SK-N-SH (cell line): Measurements from ENCODE around the gene RNF187. TPM values are rescaled to one million over a fixed set of nuclear protein-coding genes. Genes with fewer than 3 reads are reported as not detected.

Source experiments
- CTCF ChIA-PET: fragments of 300-600, 350-600 bp; formaldehyde crosslinking; extraction: SDS; loops from one replicate; lab custom pipeline; 2021; lab: Yijun Ruan, JAX
- POLR2A ChIA-PET: fragments of 350-600 bp; sonication (Branson Sonifier 250); formaldehyde crosslinking; extraction: SDS; loops from one replicate; lab custom pipeline; 2020; ENCODE audit warnings: antibody characterized with exemption, inconsistent platforms; lab: Yijun Ruan, JAX
- DNase-seq: peaks from one replicate; pipeline ENCODE4 v3.0.0; 2012
- H2AFZ ChIP-seq: fragments of 200-600 bp; sonication (generic); 2 replicates; pipeline ENCODE4 v1.8.1; 2016; ENCODE audit warnings: antibody characterized with exemption, mild to moderate bottlenecking, low read depth
- H3F3A ChIP-seq: fragments of 200-600 bp; sonication (generic); replicated peaks from 2 replicates; pipeline ENCODE3; 2016; ENCODE audit warnings: antibody characterized with exemption, mild to moderate bottlenecking; ENCODE audit not compliant: insufficient read depth
- H3K27ac ChIP-seq, 2 experiments: fragments of 200-500 bp in 1 of 2; fragments of 200-600 bp in 1 of 2; sonication (Bioruptor generic) in 1 of 2; sonication (generic), shearing (Covaris generic) in 1 of 2; 2 replicates each; pipeline versions ENCODE4 v1.5.1 to v1.6.1; 2014 to 2016; ENCODE audit warnings: low read depth in 2 of 2, inconsistent platforms in 1 of 2, low read length in 1 of 2, mild to moderate bottlenecking in 1 of 2, mixed read lengths in 1 of 2
- H3K27me3 ChIP-seq: fragments of 200-600 bp; sonication (generic), shearing (Covaris generic); 2 replicates; pipeline ENCODE4 v1.6.1; 2016; ENCODE audit warnings: mixed run types; ENCODE audit not compliant: insufficient read depth
- H3K36me3 ChIP-seq, 2 experiments: fragments of 200-500 bp in 1 of 2; fragments of 200-600 bp in 1 of 2; sonication (Bioruptor generic) in 1 of 2; sonication (generic) in 1 of 2; replicated peaks in 1 of 2; 2 replicates each; pipeline versions ENCODE3 to v1.5.1; 2014 to 2016; ENCODE audit warnings: low read length in 1 of 2, mild to moderate bottlenecking in 1 of 2; ENCODE audit not compliant: insufficient read depth in 2 of 2, control insufficient read depth in 1 of 2
- H3K4me1 ChIP-seq, 2 experiments: fragments of 200-500 bp in 1 of 2; fragments of 200-600 bp in 1 of 2; sonication (Bioruptor generic) in 1 of 2; sonication (generic), shearing (Covaris generic) in 1 of 2; 2 replicates each; pipeline versions ENCODE4 v1.5.1 to v1.6.1; 2014 to 2016; ENCODE audit warnings: low read depth in 1 of 2, low read length in 1 of 2, mixed run types in 1 of 2; ENCODE audit not compliant: insufficient read depth in 2 of 2, control insufficient read depth in 1 of 2
- H3K4me2 ChIP-seq: fragments of 200-600 bp; sonication (generic), shearing (Covaris generic); 2 replicates; pipeline ENCODE4 v1.6.1; 2017; ENCODE audit warnings: mixed run types
- H3K4me3 ChIP-seq, 2 experiments: fragments of 200-500 bp in 1 of 2; fragments of 200-600 bp in 1 of 2; sonication (Bioruptor generic) in 1 of 2; sonication (generic), shearing (Covaris generic) in 1 of 2; 2 replicates each; pipeline versions ENCODE4 v1.5.1 to v1.8.1; 2014 to 2016; ENCODE audit warnings: low read depth in 2 of 2, inconsistent platforms in 1 of 2, low read length in 1 of 2, mild to moderate bottlenecking in 1 of 2, mixed read lengths in 1 of 2, moderate library complexity in 1 of 2
- H3K79me2 ChIP-seq: fragments of 200-600 bp; sonication (generic); 2 replicates; pipeline ENCODE4 v1.8.1; 2017; ENCODE audit warnings: mild to moderate bottlenecking; ENCODE audit not compliant: insufficient read depth
- H3K9ac ChIP-seq: fragments of 200-600 bp; sonication (generic); 2 replicates; pipeline ENCODE4 v1.6.1; 2017; ENCODE audit warnings: mixed run types
- H3K9me2 ChIP-seq: fragments of 200-600 bp; sonication (generic); 2 replicates; pipeline ENCODE4 v1.6.1; 2017; ENCODE audit warnings: mixed run types
- H3K9me3 ChIP-seq: fragments of 200-600 bp; sonication (generic); 2 replicates; pipeline ENCODE4 v1.6.1; 2017; ENCODE audit warnings: mixed run types, mild to moderate bottlenecking, moderate library complexity
- H4K20me1 ChIP-seq: fragments of 200-600 bp; sonication (generic); 2 replicates; pipeline ENCODE4 v1.6.1; 2017; ENCODE audit warnings: mild to moderate bottlenecking, mixed run types; ENCODE audit not compliant: insufficient read depth
- EP300 ChIP-seq, 2 experiments: IDR thresholded peaks; 2 replicates each; pipeline versions ENCODE4 v1.4.0 to v1.6.1; 2012; ENCODE audit warnings: borderline replicate concordance in 1 of 2, low read depth in 1 of 2, low read length in 1 of 2
- EZH2phosphoT487 ChIP-seq: fragments of 200-600 bp; sonication (generic); IDR thresholded peaks from 2 replicates; pipeline ENCODE4 v1.6.1; 2017; ENCODE audit warnings: low read depth, mixed run types, mild to moderate bottlenecking, antibody characterized with exemption, moderate library complexity, borderline replicate concordance
- FOXJ3 ChIP-seq: sonication (generic); formaldehyde crosslinking; IDR thresholded peaks from 2 replicates; pipeline ENCODE4 v1.5.1; 2020; ENCODE audit warnings: mild to moderate bottlenecking, missing genetic modification reagents
- FOXM1 ChIP-seq: IDR thresholded peaks from 2 replicates; pipeline ENCODE4 v1.4.0; 2012; ENCODE audit warnings: low read depth, mild to moderate bottlenecking
- GATA2 ChIP-seq: sonication (generic); formaldehyde crosslinking; IDR thresholded peaks from 2 replicates; pipeline ENCODE4 v1.5.0; 2020; ENCODE audit warnings: mild to moderate bottlenecking, missing genetic modification reagents
- JUND ChIP-seq: IDR thresholded peaks from 2 replicates; pipeline ENCODE4 v1.4.0; 2012
- MEF2A ChIP-seq: IDR thresholded peaks from 2 replicates; pipeline ENCODE4 v1.4.0; 2012; ENCODE audit warnings: low read depth, borderline replicate concordance
- RAD21 ChIP-seq: IDR thresholded peaks from 2 replicates; pipeline ENCODE4 v1.6.1; 2012; ENCODE audit warnings: mild to moderate bottlenecking, low read length
- TCF12 ChIP-seq: IDR thresholded peaks from 2 replicates; pipeline ENCODE4 v1.4.0; 2012
- TEAD4 ChIP-seq: IDR thresholded peaks from 2 replicates; pipeline ENCODE4 v1.4.0; 2012; ENCODE audit warnings: mild to moderate bottlenecking, borderline replicate concordance; ENCODE audit not compliant: insufficient read depth
- WGBS: methylation state at CpG from one replicate; pipeline ENCODE4 v1.1.6; 2017; ENCODE audit warnings: low lambda C conversion rate; 5-methylcytosine and 5-hydroxymethylcytosine counted together
- polyA plus RNA-seq, 3 experiments: library from polyadenylated mRNA; depleted of rRNA; stranded (reverse); fragments of >200 nt; gene quantifications; 2 replicates each; pipeline ENCODE4 v1.2.3, GENCODE V29; 2012
- TF ChIP-seq, protein P1 (sequence below): IDR thresholded peaks from 2 replicates; pipeline ENCODE4 v1.4.0; 2012; ENCODE audit warnings: low read depth, borderline replicate concordance
- TF ChIP-seq, protein P2 (sequence below): fragments of 150-350 bp; IDR thresholded peaks from 2 replicates; pipeline ENCODE4 v1.6.1; 2017; ENCODE audit warnings: antibody characterized with exemption, low read length, low read depth, borderline replicate concordance
- TF ChIP-seq, protein P3 (sequence below): fragments of 200-600 bp; sonication (generic); IDR thresholded peaks from 2 replicates; pipeline ENCODE4 v1.6.1; 2017; ENCODE audit warnings: antibody characterized with exemption, mild to moderate bottlenecking, moderate library complexity
- TF ChIP-seq, protein P4 (sequence below): IDR thresholded peaks from 2 replicates; pipeline ENCODE4 v1.6.1; 2012; ENCODE audit warnings: mild to moderate bottlenecking, low read depth, low read length, moderate library complexity
- TF ChIP-seq, protein P5 (sequence below): IDR thresholded peaks from 2 replicates; pipeline ENCODE4 v1.4.0; 2012; ENCODE audit warnings: low read depth

The RNF187 gene
- polyA plus RNA-seq, 1 of the 3 experiments (the other 2 are of a cell fraction), result 71.1 TPM

DNA sequence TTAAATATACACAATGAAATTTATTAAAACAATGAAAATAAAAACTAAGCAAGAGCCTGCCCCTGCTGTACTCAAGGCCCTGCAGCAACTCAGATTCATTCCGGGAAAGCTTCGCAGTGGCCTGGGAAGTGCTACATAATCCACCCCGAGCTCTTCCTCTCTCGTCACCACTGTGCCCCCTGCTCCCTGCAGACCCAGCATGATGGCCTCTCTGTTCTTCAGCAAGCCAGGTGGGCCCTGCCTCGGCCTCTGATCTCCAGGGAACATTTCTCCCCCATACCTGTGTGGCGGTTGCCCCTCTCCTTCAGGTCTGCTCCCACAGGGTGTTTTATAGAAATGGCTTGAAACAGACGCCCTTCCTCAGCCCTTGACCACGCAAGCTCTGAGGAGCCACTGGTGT, 10.6 kb downstream of the RNF187 start:
- Histone ChIP-seq H3K79me2 (no peaks in the 10 kb centered on the region), H3K9me3 (no peaks in the 10 kb centered on the region), H3K4me3 (no peak overlapping the region), H3K27ac (no peak overlapping the region), H3K4me1 (peaks cover 0 to 7% of the 10 kb centered on the region in 2 experiments; a peak in 1 of 4 replicates), H3K4me2 (no peak overlapping the region), H3F3A (no peaks in the 10 kb centered on the region), H3K27me3 (no peaks in the 10 kb centered on the region), H4K20me1 (no peaks in the 10 kb centered on the region), H2AFZ (no peak overlapping the region), H3K9ac (no peak overlapping the region), H3K9me2 (no peaks in the 10 kb centered on the region), H3K36me3 (peaks cover 4 to 26% of the 10 kb centered on the region in 2 experiments)
- WGBS, result 94% methylated on average over 8 of the region's 8 CpGs
- ChIA-PET CTCF (interaction anchor here (0.8 to 1.0 kb wide), 2 partner anchors 11 to 22 kb away, joined by 3 to 4 read pairs; no protein-coding TSS in a partner anchor), POLR2A (interaction anchor here (0.6 kb wide), 1 partner anchor 39 kb away, joined by 4 read pairs; no protein-coding TSS in a partner anchor)
- no peak for TF ChIP-seq MEF2A
- TF ChIP-seq GATA2, result no peak
- no peak for TF ChIP-seq EP300 (IDR thresholded peaks at IDR 0.05; ENCODE audit: borderline replicate concordance in 1 of 2, low read depth in 1 of 2, low read length in 1 of 2)
- TF ChIP-seq, protein P1, sequence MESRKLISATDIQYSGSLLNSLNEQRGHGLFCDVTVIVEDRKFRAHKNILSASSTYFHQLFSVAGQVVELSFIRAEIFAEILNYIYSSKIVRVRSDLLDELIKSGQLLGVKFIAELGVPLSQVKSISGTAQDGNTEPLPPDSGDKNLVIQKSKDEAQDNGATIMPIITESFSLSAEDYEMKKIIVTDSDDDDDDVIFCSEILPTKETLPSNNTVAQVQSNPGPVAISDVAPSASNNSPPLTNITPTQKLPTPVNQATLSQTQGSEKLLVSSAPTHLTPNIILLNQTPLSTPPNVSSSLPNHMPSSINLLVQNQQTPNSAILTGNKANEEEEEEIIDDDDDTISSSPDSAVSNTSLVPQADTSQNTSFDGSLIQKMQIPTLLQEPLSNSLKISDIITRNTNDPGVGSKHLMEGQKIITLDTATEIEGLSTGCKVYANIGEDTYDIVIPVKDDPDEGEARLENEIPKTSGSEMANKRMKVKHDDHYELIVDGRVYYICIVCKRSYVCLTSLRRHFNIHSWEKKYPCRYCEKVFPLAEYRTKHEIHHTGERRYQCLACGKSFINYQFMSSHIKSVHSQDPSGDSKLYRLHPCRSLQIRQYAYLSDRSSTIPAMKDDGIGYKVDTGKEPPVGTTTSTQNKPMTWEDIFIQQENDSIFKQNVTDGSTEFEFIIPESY, result no peak
- TF ChIP-seq RAD21, result no peak
- no peak for TF ChIP-seq EZH2phosphoT487
- TF ChIP-seq TEAD4, result no peak
- no peak for TF ChIP-seq TCF12
- TF ChIP-seq, protein P2, sequence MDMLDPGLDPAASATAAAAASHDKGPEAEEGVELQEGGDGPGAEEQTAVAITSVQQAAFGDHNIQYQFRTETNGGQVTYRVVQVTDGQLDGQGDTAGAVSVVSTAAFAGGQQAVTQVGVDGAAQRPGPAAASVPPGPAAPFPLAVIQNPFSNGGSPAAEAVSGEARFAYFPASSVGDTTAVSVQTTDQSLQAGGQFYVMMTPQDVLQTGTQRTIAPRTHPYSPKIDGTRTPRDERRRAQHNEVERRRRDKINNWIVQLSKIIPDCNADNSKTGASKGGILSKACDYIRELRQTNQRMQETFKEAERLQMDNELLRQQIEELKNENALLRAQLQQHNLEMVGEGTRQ, result no peak
- no peak for TF ChIP-seq JUND
- TF ChIP-seq FOXM1, result no peak
- TF ChIP-seq, protein P3, sequence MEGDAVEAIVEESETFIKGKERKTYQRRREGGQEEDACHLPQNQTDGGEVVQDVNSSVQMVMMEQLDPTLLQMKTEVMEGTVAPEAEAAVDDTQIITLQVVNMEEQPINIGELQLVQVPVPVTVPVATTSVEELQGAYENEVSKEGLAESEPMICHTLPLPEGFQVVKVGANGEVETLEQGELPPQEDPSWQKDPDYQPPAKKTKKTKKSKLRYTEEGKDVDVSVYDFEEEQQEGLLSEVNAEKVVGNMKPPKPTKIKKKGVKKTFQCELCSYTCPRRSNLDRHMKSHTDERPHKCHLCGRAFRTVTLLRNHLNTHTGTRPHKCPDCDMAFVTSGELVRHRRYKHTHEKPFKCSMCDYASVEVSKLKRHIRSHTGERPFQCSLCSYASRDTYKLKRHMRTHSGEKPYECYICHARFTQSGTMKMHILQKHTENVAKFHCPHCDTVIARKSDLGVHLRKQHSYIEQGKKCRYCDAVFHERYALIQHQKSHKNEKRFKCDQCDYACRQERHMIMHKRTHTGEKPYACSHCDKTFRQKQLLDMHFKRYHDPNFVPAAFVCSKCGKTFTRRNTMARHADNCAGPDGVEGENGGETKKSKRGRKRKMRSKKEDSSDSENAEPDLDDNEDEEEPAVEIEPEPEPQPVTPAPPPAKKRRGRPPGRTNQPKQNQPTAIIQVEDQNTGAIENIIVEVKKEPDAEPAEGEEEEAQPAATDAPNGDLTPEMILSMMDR, result no peak
- TF ChIP-seq, protein P4, sequence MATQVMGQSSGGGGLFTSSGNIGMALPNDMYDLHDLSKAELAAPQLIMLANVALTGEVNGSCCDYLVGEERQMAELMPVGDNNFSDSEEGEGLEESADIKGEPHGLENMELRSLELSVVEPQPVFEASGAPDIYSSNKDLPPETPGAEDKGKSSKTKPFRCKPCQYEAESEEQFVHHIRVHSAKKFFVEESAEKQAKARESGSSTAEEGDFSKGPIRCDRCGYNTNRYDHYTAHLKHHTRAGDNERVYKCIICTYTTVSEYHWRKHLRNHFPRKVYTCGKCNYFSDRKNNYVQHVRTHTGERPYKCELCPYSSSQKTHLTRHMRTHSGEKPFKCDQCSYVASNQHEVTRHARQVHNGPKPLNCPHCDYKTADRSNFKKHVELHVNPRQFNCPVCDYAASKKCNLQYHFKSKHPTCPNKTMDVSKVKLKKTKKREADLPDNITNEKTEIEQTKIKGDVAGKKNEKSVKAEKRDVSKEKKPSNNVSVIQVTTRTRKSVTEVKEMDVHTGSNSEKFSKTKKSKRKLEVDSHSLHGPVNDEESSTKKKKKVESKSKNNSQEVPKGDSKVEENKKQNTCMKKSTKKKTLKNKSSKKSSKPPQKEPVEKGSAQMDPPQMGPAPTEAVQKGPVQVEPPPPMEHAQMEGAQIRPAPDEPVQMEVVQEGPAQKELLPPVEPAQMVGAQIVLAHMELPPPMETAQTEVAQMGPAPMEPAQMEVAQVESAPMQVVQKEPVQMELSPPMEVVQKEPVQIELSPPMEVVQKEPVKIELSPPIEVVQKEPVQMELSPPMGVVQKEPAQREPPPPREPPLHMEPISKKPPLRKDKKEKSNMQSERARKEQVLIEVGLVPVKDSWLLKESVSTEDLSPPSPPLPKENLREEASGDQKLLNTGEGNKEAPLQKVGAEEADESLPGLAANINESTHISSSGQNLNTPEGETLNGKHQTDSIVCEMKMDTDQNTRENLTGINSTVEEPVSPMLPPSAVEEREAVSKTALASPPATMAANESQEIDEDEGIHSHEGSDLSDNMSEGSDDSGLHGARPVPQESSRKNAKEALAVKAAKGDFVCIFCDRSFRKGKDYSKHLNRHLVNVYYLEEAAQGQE, result no peak
- TF ChIP-seq, protein P5, sequence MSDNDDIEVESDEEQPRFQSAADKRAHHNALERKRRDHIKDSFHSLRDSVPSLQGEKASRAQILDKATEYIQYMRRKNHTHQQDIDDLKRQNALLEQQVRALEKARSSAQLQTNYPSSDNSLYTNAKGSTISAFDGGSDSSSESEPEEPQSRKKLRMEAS, result no peak
- no peak for TF ChIP-seq FOXJ3 (CRISPR knock-in tag)
- no peak for DNase-seq
